HS-5 (cell line): ENCODE results near the gene GLT8D2.

Experiments
- DNase-seq: peaks from one replicate; pipeline ENCODE4 v3.0.0-alpha.2; 2012; ENCODE audit warnings: low read depth

The GLT8D2 gene

DNA sequence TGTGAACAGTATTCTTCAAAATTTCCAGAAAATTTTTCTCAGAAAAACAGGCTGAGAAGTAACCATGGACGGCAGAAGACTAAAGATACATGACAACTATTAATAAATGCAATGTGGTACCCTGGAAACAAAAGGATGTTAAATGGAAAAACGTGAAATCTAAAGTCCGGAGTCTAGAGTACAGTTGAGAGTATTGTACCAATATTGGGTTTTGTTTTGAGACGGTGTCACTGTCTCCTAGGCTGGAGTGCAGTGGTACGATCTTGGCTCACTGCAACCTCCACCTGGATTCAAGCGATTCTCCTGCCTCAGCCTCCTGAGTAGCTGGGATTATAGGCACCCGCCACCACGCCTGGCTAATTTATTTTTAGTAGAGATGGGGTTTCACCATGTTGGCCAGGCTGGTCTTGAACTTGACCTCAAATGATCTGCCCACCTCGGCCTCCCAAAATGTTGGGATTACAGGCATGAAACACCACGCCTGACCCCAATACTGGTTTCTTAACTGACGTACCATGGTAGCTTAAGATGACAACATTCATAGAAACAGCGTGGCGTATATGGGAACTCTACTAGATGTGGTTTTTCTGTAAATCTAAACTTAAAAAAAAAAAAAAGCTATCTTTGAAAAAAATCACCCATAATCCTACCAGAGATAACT lies 101.1 kb downstream of the GLT8D2 start:
- no peak for DNase-seq

DNA sequence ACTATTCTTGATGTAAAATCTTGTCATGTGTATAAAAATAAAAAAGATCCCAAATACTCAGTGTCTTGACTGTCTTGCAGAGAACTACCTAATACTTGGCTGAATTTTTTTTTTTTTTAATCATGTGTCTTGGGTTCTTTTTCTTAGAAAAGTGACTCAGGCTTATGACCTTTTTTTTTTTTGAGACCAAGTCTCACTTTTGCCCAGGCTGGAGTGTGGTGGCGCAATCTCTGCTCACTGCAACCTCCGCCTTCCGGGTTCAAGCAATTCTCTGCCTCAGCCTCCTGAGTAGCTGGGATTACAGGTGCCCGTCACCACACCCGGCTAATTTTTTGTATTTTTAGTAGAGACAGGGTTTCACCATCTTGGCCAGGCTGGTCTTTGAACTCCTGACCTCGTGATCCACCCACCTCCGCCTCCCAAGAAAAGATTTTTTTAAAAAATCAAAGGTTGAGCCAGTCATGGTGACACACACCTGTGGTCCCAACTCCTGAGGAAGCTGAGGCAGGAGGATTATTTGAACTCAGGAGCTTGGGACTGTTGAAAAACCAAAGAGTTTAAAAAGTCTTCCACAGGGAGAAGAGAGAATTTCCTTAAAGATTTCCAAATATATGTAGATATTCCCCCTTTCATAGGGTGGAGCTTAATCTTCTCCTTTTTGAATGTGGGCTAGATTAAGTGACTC lies 102.0 kb downstream of the GLT8D2 start:
- DNase-seq = no peak

DNA sequence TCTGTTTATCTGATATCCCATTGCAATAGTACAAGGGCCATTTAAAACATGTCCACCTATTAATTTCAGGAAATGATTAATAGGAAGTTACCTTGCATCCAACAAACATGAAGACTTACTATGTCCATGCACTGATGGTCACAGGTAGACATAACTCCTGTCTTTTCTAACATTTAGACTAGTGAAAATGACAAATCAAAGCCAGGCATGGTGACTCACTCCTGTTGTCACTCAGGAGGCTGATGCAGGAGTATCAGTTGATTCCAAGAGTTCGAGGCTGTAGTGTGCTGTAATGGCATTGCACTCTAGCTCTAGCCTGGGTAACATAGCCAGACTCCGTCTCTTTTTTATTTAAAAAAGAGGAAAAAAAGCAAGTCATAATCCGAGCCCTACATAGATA lies 105.0 kb downstream of the GLT8D2 start:
- no peak for DNase-seq
